Choroid plexus epithelial cell (primary cell): ENCODE data around the gene OST4.

Experiments
- DNase-seq: peaks from one replicate; pipeline ENCODE4 v3.0.0-alpha.2; 2010; ENCODE audit warnings: low read depth
- H3K4me3 ChIP-seq: 2 replicates; pipeline ENCODE4 v1.5.1; 2011; ENCODE audit warnings: low read depth, mild to moderate bottlenecking, control low read depth, low read length, moderate library complexity
- TF ChIP-seq, protein P1 (sequence below): conservative IDR thresholded peaks from 2 replicates; pipeline ENCODE4 v1.5.1; 2011; ENCODE audit warnings: low read depth, mild to moderate bottlenecking, control low read depth, inconsistent platforms, low read length, moderate library complexity

Gene OST4

DNA sequence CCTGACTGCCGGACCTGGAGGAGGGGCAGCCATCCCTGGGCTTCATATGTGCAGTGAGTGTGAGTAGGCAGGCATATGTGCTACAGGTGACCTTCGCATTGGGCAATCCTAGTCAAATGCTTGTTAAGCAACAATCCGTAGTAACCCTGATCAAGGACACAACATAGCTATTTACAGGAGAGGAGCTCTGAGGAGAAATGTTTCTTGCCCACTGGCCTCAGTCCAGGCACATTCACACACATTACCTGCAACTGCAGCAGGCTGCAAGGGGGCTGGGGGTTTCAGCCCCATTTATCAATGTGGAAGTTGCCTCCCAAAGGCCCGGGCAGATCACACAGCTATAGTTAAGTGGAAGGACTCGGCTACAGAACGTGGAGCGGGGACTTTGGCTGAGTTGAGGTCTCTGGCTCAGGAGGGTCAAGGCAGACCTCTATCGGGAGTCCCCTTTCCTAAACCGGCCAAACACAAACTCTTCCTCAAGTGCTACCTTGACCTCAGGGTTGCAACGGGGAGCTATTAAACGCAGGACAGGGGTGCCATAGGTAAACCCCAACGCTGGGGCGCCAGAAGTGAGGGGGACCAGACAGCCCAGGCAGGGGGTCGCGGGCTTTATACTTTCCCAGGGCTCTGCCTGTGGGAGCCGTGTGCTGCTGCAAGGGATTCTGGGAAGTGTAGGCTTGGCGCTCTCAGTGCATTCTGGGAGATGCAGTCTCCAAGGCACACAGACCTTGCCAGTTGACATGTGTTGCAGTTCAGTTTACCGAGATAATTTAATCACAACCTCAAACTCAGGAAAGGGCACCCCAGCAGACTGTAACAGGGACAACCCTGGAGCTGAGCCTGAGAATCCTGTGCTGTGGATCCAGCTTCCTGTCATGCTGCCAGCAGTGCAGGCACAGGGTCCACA is 24.5 kb upstream of the OST4 start:
- peak overlapping the region; percentile 54 for H3K4me3 ChIP-seq
- peak; percentile 80 for DNase-seq
- TF ChIP-seq, protein P1, sequence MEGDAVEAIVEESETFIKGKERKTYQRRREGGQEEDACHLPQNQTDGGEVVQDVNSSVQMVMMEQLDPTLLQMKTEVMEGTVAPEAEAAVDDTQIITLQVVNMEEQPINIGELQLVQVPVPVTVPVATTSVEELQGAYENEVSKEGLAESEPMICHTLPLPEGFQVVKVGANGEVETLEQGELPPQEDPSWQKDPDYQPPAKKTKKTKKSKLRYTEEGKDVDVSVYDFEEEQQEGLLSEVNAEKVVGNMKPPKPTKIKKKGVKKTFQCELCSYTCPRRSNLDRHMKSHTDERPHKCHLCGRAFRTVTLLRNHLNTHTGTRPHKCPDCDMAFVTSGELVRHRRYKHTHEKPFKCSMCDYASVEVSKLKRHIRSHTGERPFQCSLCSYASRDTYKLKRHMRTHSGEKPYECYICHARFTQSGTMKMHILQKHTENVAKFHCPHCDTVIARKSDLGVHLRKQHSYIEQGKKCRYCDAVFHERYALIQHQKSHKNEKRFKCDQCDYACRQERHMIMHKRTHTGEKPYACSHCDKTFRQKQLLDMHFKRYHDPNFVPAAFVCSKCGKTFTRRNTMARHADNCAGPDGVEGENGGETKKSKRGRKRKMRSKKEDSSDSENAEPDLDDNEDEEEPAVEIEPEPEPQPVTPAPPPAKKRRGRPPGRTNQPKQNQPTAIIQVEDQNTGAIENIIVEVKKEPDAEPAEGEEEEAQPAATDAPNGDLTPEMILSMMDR, result no peak

DNA sequence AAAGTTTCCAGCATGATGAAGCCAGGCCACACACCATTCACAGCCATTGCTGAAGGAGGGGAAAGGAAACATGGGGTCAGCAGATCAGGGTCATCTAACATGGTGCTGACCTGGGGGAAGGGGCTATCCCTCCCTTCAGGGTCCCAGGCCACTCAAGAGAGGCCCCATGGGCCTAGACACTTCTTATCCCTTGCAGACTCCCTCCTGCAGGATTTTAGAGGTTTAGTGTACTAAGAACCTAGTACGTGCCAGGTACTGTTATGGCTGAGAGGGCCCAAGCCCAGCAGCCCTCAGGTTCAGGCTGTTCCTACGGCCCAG is 23.9 kb upstream of the OST4 start:
- H3K4me3 ChIP-seq, result no peak overlapping the region
- no peak for DNase-seq

DNA sequence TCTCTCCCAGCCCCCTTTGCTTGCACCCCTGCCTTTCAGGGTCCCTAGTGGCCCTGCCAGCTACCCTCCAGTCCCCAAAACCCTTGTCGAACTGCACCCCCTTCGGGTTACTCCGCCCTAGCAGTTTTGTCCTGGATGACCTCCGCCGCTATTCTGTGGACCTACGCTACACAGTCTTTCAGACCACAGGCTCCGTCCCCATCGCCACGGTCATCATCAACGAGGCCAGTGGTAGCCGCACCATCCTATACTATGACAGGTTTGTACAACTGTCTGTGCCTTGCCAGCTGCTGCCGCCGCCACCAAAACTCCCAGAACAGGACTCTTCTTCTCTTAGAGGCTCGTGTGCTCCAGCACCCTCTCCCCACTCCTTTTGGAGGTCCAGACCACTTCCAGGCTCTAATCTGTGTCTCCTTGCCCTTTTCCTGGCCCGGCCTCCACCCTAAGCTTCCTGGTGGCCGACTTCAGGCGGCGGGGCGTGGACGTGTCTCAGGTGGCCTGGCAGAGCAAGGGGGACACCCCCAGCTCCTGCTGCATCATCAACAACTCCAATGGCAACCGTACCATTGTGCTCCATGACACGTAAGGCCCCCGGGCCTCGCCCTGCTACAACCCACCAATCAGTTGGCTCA is 23.0 kb upstream of the OST4 start:
- TF ChIP-seq, protein P1, result no peak
- no peak for DNase-seq
- H3K4me3 ChIP-seq, result no peak overlapping the region

More for the DNA sequence above, 23.9 kb upstream of the OST4 start:
- TF ChIP-seq, protein P1, result no peak

DNA sequence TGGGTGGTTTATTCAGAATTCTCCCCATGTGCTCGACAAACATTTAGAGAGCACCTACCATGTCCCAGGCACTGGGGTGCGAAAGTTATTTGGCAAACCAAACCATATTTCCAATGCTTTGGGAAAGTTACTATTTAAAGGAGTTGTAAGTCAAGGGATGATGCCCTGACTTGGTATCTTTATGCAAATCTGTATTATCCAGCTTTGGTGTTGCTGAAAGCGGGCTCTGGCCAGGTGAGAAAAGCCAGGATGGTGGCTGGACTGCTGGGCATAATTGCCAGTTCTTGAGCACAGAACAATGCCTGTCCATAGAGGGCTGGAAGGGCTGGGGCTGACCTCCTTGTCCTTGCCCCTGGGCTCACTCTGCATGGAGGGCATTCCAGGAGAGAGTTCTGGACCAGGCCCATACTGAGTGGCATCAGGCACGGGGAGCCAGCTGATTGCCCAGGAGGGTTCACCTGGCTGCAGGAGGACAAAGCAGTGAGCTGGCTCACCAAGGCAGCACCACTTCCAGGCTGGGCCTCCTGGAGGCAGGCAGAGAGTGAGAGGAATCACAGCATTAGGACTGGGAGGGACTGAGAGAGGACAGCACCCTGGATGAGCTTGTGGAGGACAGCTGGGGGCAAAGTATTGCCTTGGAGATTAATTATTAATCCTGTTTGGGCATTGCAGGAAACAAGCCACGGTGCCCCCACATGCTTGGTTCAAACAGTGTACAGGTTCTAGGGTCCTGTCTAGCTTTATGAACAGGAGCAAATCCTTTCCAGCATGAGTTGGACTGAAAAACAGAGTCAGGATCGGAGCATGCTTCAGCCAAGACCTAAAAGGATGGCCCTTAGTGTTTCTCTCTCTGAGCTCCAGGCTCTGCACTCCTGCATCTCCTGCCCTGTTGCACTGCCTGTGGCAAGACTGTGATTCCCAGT is 22.2 kb upstream of the OST4 start:
- no peak overlapping the region for H3K4me3 ChIP-seq
- TF ChIP-seq, protein P1, result no peak
- DNase-seq, result no peak

DNA sequence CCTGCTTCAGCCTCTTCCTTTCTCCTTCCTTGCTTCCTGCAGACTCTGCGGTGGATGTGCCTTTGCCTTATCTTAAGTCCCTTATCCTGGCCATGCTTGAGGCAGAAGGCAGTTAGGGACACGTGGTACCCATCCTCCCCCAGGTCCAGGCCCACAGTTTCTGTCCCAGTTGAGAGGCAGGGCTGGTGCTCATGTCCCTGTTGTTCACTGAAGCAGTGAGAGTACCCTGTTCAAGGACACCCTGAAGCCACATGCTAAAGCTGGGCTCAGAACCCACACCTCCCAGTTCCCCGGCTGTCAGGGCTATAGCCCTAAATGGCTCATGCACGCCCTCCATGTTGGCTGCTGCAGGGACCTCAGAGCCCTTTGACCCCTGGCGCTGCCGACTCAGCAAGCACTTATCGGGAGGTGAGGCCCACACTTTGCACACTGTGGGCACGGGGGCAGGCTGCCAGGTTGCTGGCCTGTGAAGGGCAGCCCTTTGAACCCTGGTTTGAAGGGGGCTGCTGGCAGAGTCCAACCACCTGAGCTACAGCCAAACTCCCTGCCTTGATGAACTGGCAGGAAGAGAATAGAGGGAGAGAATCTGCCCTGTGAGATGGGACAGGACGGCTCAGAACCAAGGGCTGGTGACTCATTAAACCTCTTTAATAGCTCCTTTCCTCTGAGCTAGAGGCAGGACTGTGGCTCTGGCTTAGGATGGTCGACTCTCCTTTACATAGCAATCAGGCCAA is 21.4 kb upstream of the OST4 start:
- no peak for DNase-seq
- TF ChIP-seq, protein P1, result no peak
- no peak overlapping the region for H3K4me3 ChIP-seq

DNA sequence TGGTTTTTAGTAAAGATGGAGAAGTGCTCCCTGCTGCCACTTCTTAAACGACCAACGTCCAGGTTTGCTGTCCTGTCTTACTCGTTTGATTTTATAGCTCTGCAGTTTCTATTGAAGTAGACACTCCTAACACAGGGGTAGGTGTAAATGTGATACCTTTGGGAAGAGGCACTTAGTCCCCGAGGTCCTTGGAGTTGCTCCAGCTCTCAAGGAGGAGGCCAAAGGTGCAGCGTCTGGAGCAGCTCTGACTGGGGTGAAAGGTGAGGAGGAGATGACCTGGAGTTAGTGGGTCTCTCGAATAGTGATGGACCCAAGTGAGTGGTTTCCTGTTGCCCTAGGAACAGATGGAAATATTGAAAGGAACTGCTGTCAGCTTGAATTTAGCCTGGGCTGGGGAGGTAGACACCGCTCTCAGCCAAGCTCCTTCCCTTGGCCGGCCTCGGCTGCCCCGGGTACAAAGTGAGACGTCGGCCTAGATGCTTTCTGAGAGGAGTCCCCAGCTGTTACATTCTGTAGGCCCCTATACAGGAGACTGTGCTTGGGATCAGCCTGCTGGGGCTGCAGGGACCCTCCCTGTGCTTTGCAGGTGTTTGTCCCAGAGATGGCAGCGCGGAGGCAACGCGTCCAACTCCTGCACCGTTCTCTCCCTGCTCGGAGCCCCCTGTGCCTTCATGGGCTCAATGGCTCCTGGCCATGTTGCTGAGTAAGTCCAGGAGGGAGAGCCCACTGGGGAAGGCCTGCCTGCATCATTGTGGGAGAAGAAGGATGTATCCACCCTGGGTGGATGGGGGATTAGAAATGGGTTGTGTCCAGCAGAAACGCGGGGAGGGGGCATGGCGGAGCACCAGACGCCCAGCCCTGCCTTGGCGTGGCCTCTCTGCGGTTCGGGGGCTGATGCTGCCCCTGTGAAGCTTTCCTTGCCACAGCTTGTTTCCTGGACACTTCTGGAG is 20.6 kb upstream of the OST4 start:
- TF ChIP-seq, protein P1, result no peak
- no peak for DNase-seq
- H3K4me3 ChIP-seq, result no peak overlapping the region
